K562 (cell line): Measurements from ENCODE around the gene PTK7. TPM values are rescaled to one million over a fixed set of nuclear protein-coding genes. Genes with fewer than 3 reads are reported as not detected.

ENCODE experiments used
- CC2D1A ChIP-seq: fragments of 450-650 bp; IDR thresholded peaks from 2 replicates; pipeline ENCODE4 v1.6.1; 2017; ENCODE audit warnings: mild to moderate bottlenecking
- CREB3 ChIP-seq: fragments of 450-650 bp; conservative IDR thresholded peaks from 2 replicates; pipeline ENCODE4 v1.6.1; 2016; ENCODE audit warnings: missing genetic modification characterization, low read depth, mild to moderate bottlenecking, missing compliant biosample characterization, moderate library complexity
- CTBP1 ChIP-seq: fragments of 450-650 bp; IDR thresholded peaks from 2 replicates; pipeline ENCODE4 v1.6.1; 2016; ENCODE audit warnings: borderline replicate concordance
- FOXK2 ChIP-seq, 2 experiments: fragments of 450-650 bp; IDR thresholded peaks in 1 of 2; conservative IDR thresholded peaks in 1 of 2; 2 replicates each; pipeline ENCODE4 v1.6.1; 2016; ENCODE audit warnings: low read depth in 2 of 2, mild to moderate bottlenecking in 1 of 2
- GABPB1 ChIP-seq: sonication (generic); formaldehyde crosslinking; IDR thresholded peaks from 2 replicates; pipeline ENCODE4 v1.8.0; 2022; ENCODE audit warnings: mild to moderate bottlenecking, missing genetic modification reagents
- GATAD2B ChIP-seq: fragments of 450-650 bp; IDR thresholded peaks from 2 replicates; pipeline ENCODE4 v1.6.1; 2017; ENCODE audit warnings: mild to moderate bottlenecking, borderline replicate concordance
- KAT7 ChIP-seq: sonication (generic); formaldehyde crosslinking; IDR thresholded peaks from 2 replicates; pipeline ENCODE4 v1.8.0; 2022; ENCODE audit warnings: missing genetic modification reagents, mild to moderate bottlenecking, borderline replicate concordance
- KLF16 ChIP-seq: IDR thresholded peaks from 2 replicates; pipeline ENCODE4 v1.6.1; 2016; ENCODE audit warnings: antibody characterized with exemption
- POLR2G ChIP-seq: fragments of 200-400 bp; formaldehyde crosslinking; IDR thresholded peaks from 2 replicates; pipeline ENCODE4 v1.6.1; 2017; ENCODE audit warnings: low read depth, mild to moderate bottlenecking, antibody characterized with exemption, low read length, moderate library complexity
- PREB ChIP-seq: sonication (generic); formaldehyde crosslinking; IDR thresholded peaks from 2 replicates; pipeline ENCODE4 v1.8.1; 2023; ENCODE audit warnings: mild to moderate bottlenecking, missing genetic modification reagents
- SP1 ChIP-seq: sonication (generic); formaldehyde crosslinking; IDR thresholded peaks from 2 replicates; pipeline ENCODE4 v1.8.1; 2022; ENCODE audit warnings: mild to moderate bottlenecking, missing genetic modification reagents
- TRIM24 ChIP-seq, 2 experiments: fragments of 450-650 bp; IDR thresholded peaks; 2 replicates each; pipeline ENCODE4 v1.6.1; 2016
- XRCC5 ChIP-seq: fragments of 200-400 bp; formaldehyde crosslinking; IDR thresholded peaks from 2 replicates; pipeline ENCODE4 v1.6.1; 2017; ENCODE audit warnings: low read depth, mild to moderate bottlenecking, low read length
- YY1 ChIP-seq, 3 experiments: IDR thresholded peaks; 2 replicates each; pipeline ENCODE4 v1.6.1; 2011; ENCODE audit warnings: low read length in 2 of 3, mild to moderate bottlenecking in 2 of 3, moderate library complexity in 2 of 3, borderline replicate concordance in 1 of 3, control low read depth in 1 of 3, low read depth in 1 of 3; ENCODE audit not compliant: insufficient read depth in 3 of 3, insufficient replicate concordance in 2 of 3, control insufficient read depth in 1 of 3, insufficient read length in 1 of 3; ENCODE audit errors: extremely low read depth in 1 of 3
- ZFX ChIP-seq: sonication (generic); formaldehyde crosslinking; IDR thresholded peaks from 2 replicates; pipeline ENCODE4 v1.8.0; 2022; ENCODE audit warnings: mild to moderate bottlenecking, missing genetic modification reagents, moderate library complexity
- polyA plus RNA-seq, 8 experiments: library from polyadenylated mRNA; depleted of rRNA in 4 of 8; stranded (reverse) in 5 of 8; unstranded in 3 of 8; fragments of >200 nt; fragmentation: Nextera tagmentation in 2 of 8; fragmentation: Illumina TruSeq in 1 of 8; extraction: Ambion mirVana in 2 of 8; extraction: Trizol in 1 of 8; gene quantifications; 2 replicates each; pipeline versions ENCODE4 v1.2.1 to v1.2.3, GENCODE V29; 2011 to 2014; ENCODE audit warnings: inconsistent platforms in 1 of 8, missing spikeins in 1 of 8
- total RNA-seq, 7 experiments: library from RNA; depleted of rRNA in 6 of 7; stranded (reverse); fragments of >200 nt in 6 of 7; fragmentation: Illumina TruSeq in 2 of 7; extraction: Trizol in 2 of 7; gene quantifications; 2 replicates each; pipeline versions ENCODE4 v1.2.1 to v1.2.3, GENCODE V29; 2011 to 2021; ENCODE audit warnings: low replicate concordance in 1 of 7
- TF ChIP-seq, protein P1 (sequence below): sonication (generic); formaldehyde crosslinking; IDR thresholded peaks from 2 replicates; pipeline ENCODE4 v1.8.0; 2022; ENCODE audit warnings: mild to moderate bottlenecking, missing genetic modification reagents, borderline replicate concordance
- TF ChIP-seq, protein P2 (sequence below): fragments of 450-650 bp; IDR thresholded peaks from 2 replicates; pipeline ENCODE4 v1.6.1; 2016; ENCODE audit warnings: antibody characterized with exemption
- TF ChIP-seq, protein P3 (sequence below): sonication (generic); formaldehyde crosslinking; IDR thresholded peaks from 2 replicates; pipeline ENCODE4 v1.8.1; 2023; ENCODE audit warnings: mild to moderate bottlenecking, missing genetic modification reagents

The PTK7 gene
- total and polyA plus RNA-seq, 9 of the 15 experiments (the other 6 are each of a cell fraction or from before 2014, with no cell fraction given) = 0.20 to 6.8 (median 4.2) TPM

DNA sequence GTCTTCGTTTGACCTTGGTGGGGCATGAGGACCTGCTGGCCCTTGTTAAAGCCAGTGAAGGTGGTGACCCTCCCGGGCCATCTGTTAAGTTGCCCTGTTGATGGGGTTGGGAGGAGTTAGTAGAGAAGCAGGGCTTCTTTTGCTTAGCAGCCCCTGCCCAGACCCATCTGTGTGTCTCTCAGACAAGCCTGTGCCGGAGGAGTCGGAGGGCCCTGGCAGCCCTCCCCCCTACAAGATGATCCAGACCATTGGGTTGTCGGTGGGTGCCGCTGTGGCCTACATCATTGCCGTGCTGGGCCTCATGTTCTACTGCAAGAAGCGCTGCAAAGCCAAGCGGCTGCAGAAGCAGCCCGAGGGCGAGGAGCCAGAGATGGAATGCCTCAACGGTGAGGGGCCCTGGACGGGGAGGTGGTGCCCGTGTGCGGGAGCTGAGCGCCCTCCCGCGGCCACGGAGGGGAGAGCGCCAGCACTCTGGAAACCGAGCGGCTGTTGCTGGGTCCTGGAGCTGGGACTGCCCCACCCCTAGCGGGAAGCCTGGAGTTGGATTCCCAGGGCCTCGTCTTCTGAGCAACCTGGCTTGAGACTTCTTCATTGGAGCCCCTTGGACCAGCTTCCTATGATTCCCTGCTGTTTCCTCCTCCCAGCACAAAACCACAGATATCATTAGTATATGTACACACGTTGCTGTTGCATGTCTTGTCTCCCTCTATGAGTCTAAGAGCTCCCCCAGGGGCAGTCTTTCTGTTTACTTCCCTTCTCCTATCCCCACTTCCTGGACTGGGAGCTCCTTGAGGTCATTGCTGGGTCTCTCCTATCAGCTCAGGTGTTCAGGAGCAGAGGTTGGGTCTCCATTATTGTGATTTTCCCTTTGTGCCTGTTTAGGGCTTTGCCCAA lies 67.4 kb downstream of the PTK7 start (continued):
- peak; percentile 84 for TF ChIP-seq SP1
- TF ChIP-seq, protein P1, sequence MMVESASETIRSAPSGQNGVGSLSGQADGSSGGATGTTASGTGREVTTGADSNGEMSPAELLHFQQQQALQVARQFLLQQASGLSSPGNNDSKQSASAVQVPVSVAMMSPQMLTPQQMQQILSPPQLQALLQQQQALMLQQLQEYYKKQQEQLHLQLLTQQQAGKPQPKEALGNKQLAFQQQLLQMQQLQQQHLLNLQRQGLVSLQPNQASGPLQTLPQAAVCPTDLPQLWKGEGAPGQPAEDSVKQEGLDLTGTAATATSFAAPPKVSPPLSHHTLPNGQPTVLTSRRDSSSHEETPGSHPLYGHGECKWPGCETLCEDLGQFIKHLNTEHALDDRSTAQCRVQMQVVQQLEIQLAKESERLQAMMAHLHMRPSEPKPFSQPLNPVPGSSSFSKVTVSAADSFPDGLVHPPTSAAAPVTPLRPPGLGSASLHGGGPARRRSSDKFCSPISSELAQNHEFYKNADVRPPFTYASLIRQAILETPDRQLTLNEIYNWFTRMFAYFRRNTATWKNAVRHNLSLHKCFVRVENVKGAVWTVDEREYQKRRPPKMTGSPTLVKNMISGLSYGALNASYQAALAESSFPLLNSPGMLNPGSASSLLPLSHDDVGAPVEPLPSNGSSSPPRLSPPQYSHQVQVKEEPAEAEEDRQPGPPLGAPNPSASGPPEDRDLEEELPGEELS = no peak
- peak; percentile 64 for TF ChIP-seq GABPB1 (CRISPR knock-in tag)
- TF ChIP-seq KLF16 = 0 out of 2 replicates have a peak, but pooled peaks have one; percentile 53
- peak; percentile 88; the same call in 1 of the 2 replicates for TF ChIP-seq CTBP1
- TF ChIP-seq, protein P2, sequence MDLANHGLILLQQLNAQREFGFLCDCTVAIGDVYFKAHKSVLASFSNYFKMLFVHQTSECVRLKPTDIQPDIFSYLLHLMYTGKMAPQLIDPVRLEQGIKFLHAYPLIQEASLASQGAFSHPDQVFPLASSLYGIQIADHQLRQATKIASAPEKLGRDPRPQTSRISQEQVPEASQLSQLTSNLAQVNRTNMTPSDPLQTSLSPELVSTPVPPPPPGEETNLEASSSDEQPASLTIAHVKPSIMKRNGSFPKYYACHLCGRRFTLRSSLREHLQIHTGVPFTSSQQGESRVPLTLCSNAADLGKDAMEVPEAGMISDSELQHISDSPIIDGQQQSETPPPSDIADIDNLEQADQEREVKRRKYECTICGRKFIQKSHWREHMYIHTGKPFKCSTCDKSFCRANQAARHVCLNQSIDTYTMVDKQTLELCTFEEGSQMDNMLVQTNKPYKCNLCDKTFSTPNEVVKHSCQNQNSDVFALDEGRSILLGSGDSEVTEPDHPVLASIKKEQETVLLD = no peak
- peak; percentile 89 for TF ChIP-seq CC2D1A
- 0 out of 2 replicates have a peak, but pooled peaks have one; percentile 23 for TF ChIP-seq KAT7 (CRISPR knock-in tag)
- no peak for TF ChIP-seq GATAD2B
- TF ChIP-seq, protein P3, sequence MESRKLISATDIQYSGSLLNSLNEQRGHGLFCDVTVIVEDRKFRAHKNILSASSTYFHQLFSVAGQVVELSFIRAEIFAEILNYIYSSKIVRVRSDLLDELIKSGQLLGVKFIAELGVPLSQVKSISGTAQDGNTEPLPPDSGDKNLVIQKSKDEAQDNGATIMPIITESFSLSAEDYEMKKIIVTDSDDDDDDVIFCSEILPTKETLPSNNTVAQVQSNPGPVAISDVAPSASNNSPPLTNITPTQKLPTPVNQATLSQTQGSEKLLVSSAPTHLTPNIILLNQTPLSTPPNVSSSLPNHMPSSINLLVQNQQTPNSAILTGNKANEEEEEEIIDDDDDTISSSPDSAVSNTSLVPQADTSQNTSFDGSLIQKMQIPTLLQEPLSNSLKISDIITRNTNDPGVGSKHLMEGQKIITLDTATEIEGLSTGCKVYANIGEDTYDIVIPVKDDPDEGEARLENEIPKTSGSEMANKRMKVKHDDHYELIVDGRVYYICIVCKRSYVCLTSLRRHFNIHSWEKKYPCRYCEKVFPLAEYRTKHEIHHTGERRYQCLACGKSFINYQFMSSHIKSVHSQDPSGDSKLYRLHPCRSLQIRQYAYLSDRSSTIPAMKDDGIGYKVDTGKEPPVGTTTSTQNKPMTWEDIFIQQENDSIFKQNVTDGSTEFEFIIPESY (CRISPR knock-in tag) = no peak; the same call in 1 of the 2 replicates
- TF ChIP-seq TRIM24 (IDR thresholded peaks at IDR 0.05) = no peak
- TF ChIP-seq YY1 (IDR thresholded peaks at IDR 0.05; ENCODE audit: borderline replicate concordance in 1 of 3, control insufficient read depth in 1 of 3, extremely low read depth in 1 of 3, insufficient read depth in 3 of 3, insufficient read length in 1 of 3, insufficient replicate concordance in 2 of 3, low read depth in 1 of 3, low read length in 2 of 3) = peak in 2 of 3 experiments; percentile 29 to 60
- 0 out of 2 replicates have a peak, but pooled peaks have one; percentile 78 for TF ChIP-seq PREB (CRISPR knock-in tag)
- TF ChIP-seq ZFX (CRISPR knock-in tag) = 0 out of 2 replicates have a peak, but pooled peaks have one; percentile 14
- TF ChIP-seq CREB3 (tag) = no peak
- peak; percentile 92 to 95 for TF ChIP-seq FOXK2 (conservative IDR thresholded peaks at IDR 0.05 in 1 of 2, IDR thresholded peaks at IDR 0.05 in 1 of 2; ENCODE audit: low read depth in 2 of 2)
- peak; percentile 56 for TF ChIP-seq POLR2G
- TF ChIP-seq XRCC5 = 0 out of 2 replicates have a peak, but pooled peaks have one; percentile 70
